Mucosa of gallbladder (tissue), 1 donor: ENCODE measurements around the gene SEC22B. TPM values are rescaled to one million over a fixed set of nuclear protein-coding genes. Genes with fewer than 3 reads are reported as not detected.
"Not testable (repeated sequence)": the region's sequence is repeated elsewhere in the genome, so short reads cannot be mapped to it uniquely, and the experiment has no call there.

ENCODE experiments used
- DNase-seq: peaks from one replicate; pipeline ENCODE4 v3.0.0-alpha.2; 2020; ENCODE audit warnings: low spot score
- total RNA-seq: library from RNA; stranded (reverse); gene quantifications from one replicate; pipeline ENCODE4 v1.2.1, GENCODE V29; 2021
- donor health status: DM: no; HTN: no; CAD: no.

SEC22B gene
- 28.8 TPM for total RNA-seq

DNA sequence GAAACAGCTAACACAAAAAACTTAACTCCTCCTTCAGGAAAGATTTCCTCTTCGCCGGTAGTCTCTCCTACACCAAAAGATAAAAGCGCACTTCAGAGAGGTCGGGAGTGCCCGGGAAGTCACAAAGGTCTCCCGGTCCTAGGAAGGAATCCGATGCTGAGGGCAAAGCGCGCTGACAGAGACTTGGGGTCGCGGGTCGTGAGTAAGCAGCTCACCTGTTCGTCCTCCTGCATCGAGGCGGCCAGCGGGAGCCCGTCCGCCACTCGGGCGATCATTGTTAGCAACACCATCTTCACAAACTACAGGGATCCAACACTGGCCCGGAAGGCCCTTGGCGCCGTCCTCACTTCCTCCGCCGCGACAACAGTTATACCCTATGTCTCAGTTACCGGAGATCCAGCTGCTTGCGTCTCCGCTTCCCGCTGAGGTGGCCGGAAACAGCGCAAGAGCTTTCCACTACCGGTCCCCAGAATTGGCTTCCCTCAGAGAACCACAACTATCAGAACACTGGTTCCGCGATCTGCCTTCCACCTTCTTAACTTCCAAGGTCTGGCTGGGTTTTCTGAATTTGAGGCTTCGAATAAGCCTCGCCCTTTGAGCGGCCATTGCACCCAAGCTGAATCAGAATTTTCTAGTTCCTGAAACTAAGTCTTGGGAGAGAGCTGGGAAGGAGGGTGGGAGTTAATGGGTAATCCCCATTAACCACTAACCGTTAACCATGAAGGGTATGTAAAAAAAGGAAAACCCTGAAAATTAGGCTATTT lies at the start of gene SEC22B:
TSS of gene SEC22B (minus strand) at position 429 of the 764 bp plus-strand sequence. CDS start at position 290, 139 bp downstream.
- DNase-seq = peak; percentile 92

DNA sequence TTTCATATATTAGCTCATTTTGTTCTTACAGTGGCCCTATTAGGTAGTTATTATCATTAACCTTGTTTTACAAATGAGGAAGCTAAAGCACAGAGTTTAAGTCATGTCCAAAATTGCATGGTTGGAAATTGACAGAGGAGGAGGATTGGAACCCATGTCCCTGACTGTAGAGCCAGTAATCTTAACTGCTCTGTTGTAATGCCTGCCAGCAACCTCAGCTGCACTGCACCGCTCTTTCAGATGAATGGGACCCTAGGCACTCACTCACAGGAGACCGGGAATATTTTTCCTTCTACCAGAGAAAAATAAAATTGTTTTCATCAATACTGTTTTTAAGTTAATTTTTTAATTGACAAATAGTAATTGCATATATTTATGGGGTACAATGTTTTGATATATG lies 41.6 kb upstream of the SEC22B start:
- not testable (repeated sequence) for DNase-seq

- not testable (repeated sequence) for DNase-seq
Measured at GRCh38 chr1:120217175-120217929, 41.0 kb upstream of the SEC22B start.

- not testable (repeated sequence) for DNase-seq
Measured at GRCh38 chr1:120213606-120214005, 37.3 kb upstream of the SEC22B start.

DNA sequence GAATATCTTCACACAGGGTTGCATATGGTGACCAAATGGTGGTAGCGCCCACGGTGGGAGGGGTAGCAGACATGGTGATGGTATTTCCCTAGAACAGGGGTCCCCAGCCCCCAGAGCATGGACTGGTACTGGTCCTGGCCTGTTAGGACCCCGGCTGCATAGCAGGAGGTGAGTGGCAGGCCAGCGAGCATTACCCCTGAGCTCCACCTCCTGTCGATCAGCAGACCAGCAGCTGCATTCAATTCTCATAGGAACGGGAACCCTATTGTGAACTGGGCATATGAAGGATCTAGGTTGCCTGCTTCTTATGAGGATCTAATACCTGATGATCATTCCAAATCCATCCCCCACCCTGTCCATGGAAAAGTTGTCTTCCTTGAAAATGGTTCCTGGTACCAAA lies 34.4 kb upstream of the SEC22B start:
- not testable (repeated sequence) for DNase-seq

- DNase-seq = not testable (repeated sequence)
Measured at GRCh38 chr1:120196863-120197775, 20.8 kb upstream of the SEC22B start.

GRCh38 chr1:120188626-120189025 lies 12.3 kb upstream of the SEC22B start:
- DNase-seq = not testable (repeated sequence)

- not testable (repeated sequence) for DNase-seq
Measured at GRCh38 chr1:120182176-120182707, 5.9 kb upstream of the SEC22B start.

DNA sequence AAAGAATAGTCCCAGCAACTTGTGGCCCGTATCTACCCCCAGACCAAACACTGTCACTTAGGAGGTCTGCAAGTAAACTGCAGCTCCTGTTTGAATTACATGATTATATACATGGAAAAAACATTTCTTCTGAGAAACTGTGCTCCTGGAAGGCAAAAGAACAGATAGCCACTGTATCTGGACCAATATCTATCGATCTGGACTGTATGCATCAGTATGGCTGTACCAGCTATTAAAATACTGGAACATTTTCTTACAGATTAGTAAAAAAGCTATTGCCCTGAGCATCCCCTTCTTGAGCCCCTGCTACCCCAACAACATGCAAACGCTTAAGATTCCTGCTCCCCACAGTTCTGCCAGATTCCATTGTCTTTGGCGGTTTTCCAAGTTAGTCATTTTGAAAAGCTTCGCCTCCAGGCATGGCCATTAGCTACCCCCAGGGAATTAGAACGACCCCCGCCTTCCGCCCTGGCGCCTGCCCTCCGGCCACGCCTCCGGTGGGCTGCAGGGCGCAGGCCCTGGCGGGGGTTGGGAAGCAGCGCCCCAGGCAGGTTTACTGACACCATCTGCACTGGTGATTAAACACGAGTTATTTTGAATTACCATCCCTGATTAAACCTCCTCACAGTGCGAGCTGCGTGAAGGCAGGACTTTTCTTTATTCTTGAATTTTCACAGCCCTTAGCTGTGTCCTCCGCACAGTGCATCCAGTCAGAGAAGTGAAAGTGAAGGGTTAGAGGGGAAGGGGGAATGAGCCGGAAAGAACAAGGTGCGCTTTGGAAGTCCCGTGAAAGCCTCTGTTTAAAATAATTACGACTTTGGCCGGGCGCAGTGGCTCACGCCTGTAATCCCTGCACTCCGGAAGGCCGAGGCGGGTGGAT lies 3.7 kb upstream of the SEC22B start:
- not testable (repeated sequence) for DNase-seq

DNA sequence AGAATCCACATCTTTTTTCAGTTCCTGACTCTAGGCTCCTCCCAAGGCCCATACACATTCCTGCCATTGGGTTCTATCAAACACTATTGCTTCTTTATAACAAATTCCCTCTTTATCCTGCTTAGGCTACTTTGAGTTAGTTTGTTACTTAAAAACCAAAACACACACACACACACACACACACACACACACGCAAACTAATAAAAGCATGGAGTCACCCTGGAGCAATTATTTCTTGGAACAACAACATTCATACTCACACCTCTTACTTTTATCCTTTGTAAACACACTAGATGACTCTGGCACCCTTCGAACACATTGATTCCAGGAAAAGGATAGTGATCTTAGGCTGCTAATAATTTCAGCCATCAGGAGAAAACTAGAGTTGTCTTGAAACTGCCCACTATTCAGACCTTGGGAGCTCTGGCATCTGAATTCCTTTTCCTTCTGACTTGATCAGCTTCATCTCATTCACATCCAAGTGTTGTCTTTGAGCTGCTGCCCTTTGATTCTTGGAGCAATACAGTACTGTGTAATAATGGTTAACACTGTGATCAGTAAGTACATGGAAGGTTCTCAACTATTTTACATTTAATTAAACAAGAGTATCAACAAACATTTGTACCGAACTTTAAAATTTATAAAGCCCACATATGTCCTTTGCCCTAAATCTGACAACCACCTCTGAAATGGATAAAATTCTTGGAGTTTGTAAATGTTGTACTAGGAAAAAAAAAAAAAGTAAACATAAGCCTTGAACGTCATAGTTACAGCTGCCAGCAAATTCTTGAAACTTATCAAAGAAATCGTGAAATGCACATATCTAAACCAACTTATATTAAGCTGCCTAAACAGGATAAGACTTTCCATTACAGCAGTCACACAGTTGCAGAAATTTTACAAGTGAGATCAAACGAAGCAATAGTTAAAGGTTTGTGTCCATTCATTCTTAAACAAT lies 2.8 kb upstream of the SEC22B start:
- no peak for DNase-seq

GRCh38 chr1:120178058-120178457 lies 1.7 kb upstream of the SEC22B start:
- not testable (repeated sequence) for DNase-seq

- DNase-seq = not testable (repeated sequence)
Measured at GRCh38 chr1:120175688-120176087, 632 bp downstream of the SEC22B start.

GRCh38 chr1:120164761-120165160 lies 11.6 kb downstream of the SEC22B start:
- not testable (repeated sequence) for DNase-seq

DNA sequence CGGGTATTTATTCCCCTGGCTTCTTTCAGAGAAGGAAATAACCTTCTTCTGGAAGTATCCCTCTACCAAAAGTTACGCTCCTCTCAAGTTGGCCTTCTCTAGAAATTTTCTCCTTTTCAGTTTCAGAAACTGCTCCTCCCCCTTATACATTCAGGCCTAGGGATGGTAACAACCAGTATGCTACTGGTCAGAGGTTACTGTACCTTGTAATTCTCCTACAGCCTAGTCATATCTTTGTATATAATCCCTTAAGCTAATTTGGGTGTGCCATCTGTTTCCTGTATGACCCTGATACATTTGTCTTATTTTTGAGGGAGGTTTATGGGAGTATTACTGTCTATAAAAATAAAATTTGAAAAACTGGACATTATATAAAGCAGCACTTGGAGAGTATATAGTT lies 14.3 kb downstream of the SEC22B start:
- not testable (repeated sequence) for DNase-seq

GRCh38 chr1:120158495-120158894 lies 17.8 kb downstream of the SEC22B start:
- DNase-seq = not testable (repeated sequence)

DNA sequence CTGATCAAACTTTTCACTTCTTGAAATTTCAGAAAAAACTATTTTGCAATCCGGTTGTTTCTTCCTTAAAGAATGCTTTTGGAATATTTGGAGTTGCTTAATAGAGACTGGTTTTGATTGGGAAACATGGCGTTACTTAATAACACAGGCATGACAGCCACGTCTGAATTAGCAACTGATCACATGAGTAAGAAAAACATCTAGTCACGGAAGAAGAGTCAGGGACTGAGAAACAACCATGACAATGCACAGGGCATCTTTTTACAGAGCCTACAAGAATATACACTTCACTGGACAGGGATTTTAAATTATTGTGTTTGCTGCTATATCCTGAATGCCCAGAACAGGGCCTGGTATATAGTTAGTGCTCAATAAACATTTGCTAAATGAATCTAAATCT lies 18.2 kb downstream of the SEC22B start:
- DNase-seq = not testable (repeated sequence)

GRCh38 chr1:120150138-120150822 lies 26.0 kb downstream of the SEC22B start:
- not testable (repeated sequence) for DNase-seq

DNA sequence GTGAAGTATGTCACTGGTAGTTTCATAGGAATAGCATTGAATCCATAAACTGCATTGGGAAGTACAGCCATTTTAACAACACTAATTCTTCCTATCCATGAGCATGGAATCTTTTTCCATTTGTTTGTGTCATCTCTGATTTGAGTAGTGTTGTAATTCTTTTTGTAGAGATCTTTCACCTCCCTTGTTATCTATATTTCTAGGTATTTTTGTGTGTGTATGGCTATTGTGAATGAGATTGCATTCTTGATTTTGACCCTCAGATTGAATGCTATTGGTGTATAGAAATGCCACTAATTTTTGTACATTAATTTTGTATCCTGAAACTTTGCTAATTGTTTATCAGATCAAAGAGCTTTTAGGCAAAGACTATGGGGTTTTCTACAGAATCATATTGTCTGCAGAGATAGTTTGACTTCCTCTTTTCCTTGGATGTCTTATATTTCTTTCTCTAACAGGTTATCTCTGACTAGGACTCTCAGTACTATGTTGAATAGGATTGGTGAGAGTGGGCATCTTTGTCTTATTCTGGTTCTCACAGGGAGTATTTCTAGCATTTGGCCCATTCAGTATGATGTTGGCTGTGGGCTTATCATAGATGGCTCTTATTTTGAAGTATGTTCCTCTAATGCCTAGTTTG lies 26.8 kb downstream of the SEC22B start:
- DNase-seq = not testable (repeated sequence)
